ENCODE data around the gene CD84.

Gene CD84

GRCh38 chr1:160623227-160623633 lies 43.9 kb upstream of the CD84 start:
- Histone ChIP-seq H3K36me3 (ENCODE audit: control insufficient read depth in 1 of 2, insufficient read depth in 2 of 2, low read depth in 1 of 2, low read length in 2 of 2) (no peaks in the 10 kb centered on the region), H3K27me3 (ENCODE audit: control insufficient read depth in 1 of 2, insufficient read depth in 1 of 2, low read length in 2 of 2) (peaks cover 0 to 4% of the 10 kb centered on the region in 2 experiments), H3K9me3 (ENCODE audit: control insufficient read depth, low read length) (peaks cover 4% of the 10 kb centered on the region), H4K91ac (ENCODE audit: low read length) (no peak overlapping the region), H3K4ac (ENCODE audit: low read depth in 1 of 2, low read length in 2 of 2) (no peak overlapping the region), H3K23ac (ENCODE audit: low read length in 2 of 2) (no peak overlapping the region), H3K27ac (ENCODE audit: low read length, poor library complexity, severe bottlenecking) (no peak overlapping the region), H3K79me1 (replicated peaks; ENCODE audit: low read length, poor library complexity, severe bottlenecking) (no peaks in the 10 kb centered on the region), H2BK5ac (ENCODE audit: low read depth, low read length, poor library complexity, severe bottlenecking) (no peak overlapping the region), H2AFZ (ENCODE audit: low read depth, low read length) (no peak overlapping the region), H3K4me3 (ENCODE audit: insufficient read depth in 1 of 2, low read depth in 1 of 2, low read length in 2 of 2) (no peak overlapping the region), H2AK5ac (ENCODE audit: low read length, severe bottlenecking) (no peak overlapping the region), H2BK12ac (ENCODE audit: low read length in 2 of 2) (no peak overlapping the region), H2BK15ac (ENCODE audit: low read depth, poor library complexity, severe bottlenecking) (no peak overlapping the region), H4K8ac (ENCODE audit: low read length) (no peak overlapping the region), H3K4me2 (ENCODE audit: low read length, poor library complexity, severe bottlenecking) (no peak overlapping the region), H3K4me1 (ENCODE audit: control insufficient read depth, insufficient read depth, low read depth, low read length) (no peaks in the 10 kb centered on the region), H3K9ac (ENCODE audit: low read length) (no peak overlapping the region), H2BK120ac (ENCODE audit: low read depth, low read length) (no peak overlapping the region), H3K14ac (ENCODE audit: low read length in 2 of 2) (no peak overlapping the region), H3K18ac (ENCODE audit: low read depth in 1 of 2, low read length in 2 of 2) (no peak overlapping the region)
- WGBS, result 90% methylated on average over 1 of the region's 3 CpGs
- no peak for DNase-seq

- Histone ChIP-seq H2BK120ac (ENCODE audit: low read depth, low read length) (no peak overlapping the region), H2BK12ac (ENCODE audit: low read length in 2 of 2) (no peak overlapping the region)
- 84% methylated on average over 4 of the region's 5 CpGs for WGBS
These were observed 43.4 kb upstream of the CD84 start for GRCh38 chr1:160622501-160623226.

GRCh38 chr1:160621633-160622413 lies 42.5 kb upstream of the CD84 start:
- H4K8ac ChIP-seq (ENCODE audit: low read length), result no peak overlapping the region
- no peak overlapping the region for H3K14ac ChIP-seq (ENCODE audit: low read length in 2 of 2)
- H3K9ac ChIP-seq (ENCODE audit: low read length), result no peak overlapping the region
- no peaks in the 10 kb centered on the region for H3K36me3 ChIP-seq (ENCODE audit: control insufficient read depth in 1 of 2, insufficient read depth in 2 of 2, low read depth in 1 of 2, low read length in 2 of 2)
- DNase-seq, result no peak
- H2AK5ac ChIP-seq (ENCODE audit: low read length, severe bottlenecking), result no peak overlapping the region
- H3K4me1 ChIP-seq (ENCODE audit: control insufficient read depth, insufficient read depth, low read depth, low read length), result no peaks in the 10 kb centered on the region
- no peak overlapping the region for H2BK120ac ChIP-seq (ENCODE audit: low read depth, low read length)
- H3K79me1 ChIP-seq (replicated peaks; ENCODE audit: low read length, poor library complexity, severe bottlenecking), result no peaks in the 10 kb centered on the region
- H3K27me3 ChIP-seq (ENCODE audit: control insufficient read depth in 1 of 2, insufficient read depth in 1 of 2, low read length in 2 of 2), result peaks cover 0 to 4% of the 10 kb centered on the region in 2 experiments
- 85% methylated on average over 8 of the region's 8 CpGs for WGBS
- H4K91ac ChIP-seq (ENCODE audit: low read length), result no peak overlapping the region
- H3K23ac ChIP-seq (ENCODE audit: low read length in 2 of 2), result no peak overlapping the region
- no peak overlapping the region for H3K18ac ChIP-seq (ENCODE audit: low read depth in 1 of 2, low read length in 2 of 2)
- no peak overlapping the region for H3K27ac ChIP-seq (ENCODE audit: low read length, poor library complexity, severe bottlenecking)
- no peak overlapping the region for H3K4me2 ChIP-seq (ENCODE audit: low read length, poor library complexity, severe bottlenecking)
- H2BK15ac ChIP-seq (ENCODE audit: low read depth, poor library complexity, severe bottlenecking), result no peak overlapping the region
- H2BK5ac ChIP-seq (ENCODE audit: low read depth, low read length, poor library complexity, severe bottlenecking), result no peak overlapping the region
- H2BK12ac ChIP-seq (ENCODE audit: low read length in 2 of 2), result no peak overlapping the region
- peaks cover 4% of the 10 kb centered on the region for H3K9me3 ChIP-seq (ENCODE audit: control insufficient read depth, low read length)
- no peak overlapping the region for H3K4ac ChIP-seq (ENCODE audit: low read depth in 1 of 2, low read length in 2 of 2)
- H3K4me3 ChIP-seq (ENCODE audit: insufficient read depth in 1 of 2, low read depth in 1 of 2, low read length in 2 of 2), result no peak overlapping the region
- no peak overlapping the region for H2AFZ ChIP-seq (ENCODE audit: low read depth, low read length)

More at GRCh38 chr1:160622501-160623226, 43.4 kb upstream of the CD84 start:
- no peak overlapping the region for H4K91ac ChIP-seq (ENCODE audit: low read length)
- H4K8ac ChIP-seq (ENCODE audit: low read length), result no peak overlapping the region
- H3K27me3 ChIP-seq (ENCODE audit: control insufficient read depth in 1 of 2, insufficient read depth in 1 of 2, low read length in 2 of 2), result peaks cover 0 to 4% of the 10 kb centered on the region in 2 experiments
- no peak overlapping the region for H2BK5ac ChIP-seq (ENCODE audit: low read depth, low read length, poor library complexity, severe bottlenecking)
- H3K36me3 ChIP-seq (ENCODE audit: control insufficient read depth in 1 of 2, insufficient read depth in 2 of 2, low read depth in 1 of 2, low read length in 2 of 2), result no peaks in the 10 kb centered on the region
- H3K27ac ChIP-seq (ENCODE audit: low read length, poor library complexity, severe bottlenecking), result no peak overlapping the region
- no peak overlapping the region for H2AK5ac ChIP-seq (ENCODE audit: low read length, severe bottlenecking)
- H3K9me3 ChIP-seq (ENCODE audit: control insufficient read depth, low read length), result peaks cover 4% of the 10 kb centered on the region
- no peak overlapping the region for H3K23ac ChIP-seq (ENCODE audit: low read length in 2 of 2)
- H3K4me1 ChIP-seq (ENCODE audit: control insufficient read depth, insufficient read depth, low read depth, low read length), result no peaks in the 10 kb centered on the region
- H3K4me2 ChIP-seq (ENCODE audit: low read length, poor library complexity, severe bottlenecking), result no peak overlapping the region
- no peak for DNase-seq
- no peak overlapping the region for H3K14ac ChIP-seq (ENCODE audit: low read length in 2 of 2)
- no peak overlapping the region for H3K9ac ChIP-seq (ENCODE audit: low read length)
- H3K4me3 ChIP-seq (ENCODE audit: insufficient read depth in 1 of 2, low read depth in 1 of 2, low read length in 2 of 2), result no peak overlapping the region
- H2BK15ac ChIP-seq (ENCODE audit: low read depth, poor library complexity, severe bottlenecking), result no peak overlapping the region
- H2AFZ ChIP-seq (ENCODE audit: low read depth, low read length), result no peak overlapping the region
- no peak overlapping the region for H3K4ac ChIP-seq (ENCODE audit: low read depth in 1 of 2, low read length in 2 of 2)
- no peak overlapping the region for H3K18ac ChIP-seq (ENCODE audit: low read depth in 1 of 2, low read length in 2 of 2)
- H3K79me1 ChIP-seq (replicated peaks; ENCODE audit: low read length, poor library complexity, severe bottlenecking), result no peaks in the 10 kb centered on the region

GRCh38 chr1:160620942-160621632 lies 41.8 kb upstream of the CD84 start:
- H3K4me2 ChIP-seq (ENCODE audit: low read length, poor library complexity, severe bottlenecking), result no peak overlapping the region
- 92% methylated on average over 5 of the region's 5 CpGs for WGBS
- H2AFZ ChIP-seq (ENCODE audit: low read depth, low read length), result no peak overlapping the region
- H3K36me3 ChIP-seq (ENCODE audit: control insufficient read depth in 1 of 2, insufficient read depth in 2 of 2, low read depth in 1 of 2, low read length in 2 of 2), result no peaks in the 10 kb centered on the region
- H3K4me1 ChIP-seq (ENCODE audit: control insufficient read depth, insufficient read depth, low read depth, low read length), result no peaks in the 10 kb centered on the region
- H3K27ac ChIP-seq (ENCODE audit: low read length, poor library complexity, severe bottlenecking), result no peak overlapping the region
- H3K9ac ChIP-seq (ENCODE audit: low read length), result no peak overlapping the region
- H3K4me3 ChIP-seq (ENCODE audit: insufficient read depth in 1 of 2, low read depth in 1 of 2, low read length in 2 of 2), result no peak overlapping the region
- H2AK5ac ChIP-seq (ENCODE audit: low read length, severe bottlenecking), result no peak overlapping the region
- DNase-seq, result no peak
- no peak overlapping the region for H4K91ac ChIP-seq (ENCODE audit: low read length)
- H3K18ac ChIP-seq (ENCODE audit: low read depth in 1 of 2, low read length in 2 of 2), result no peak overlapping the region
- H3K9me3 ChIP-seq (ENCODE audit: control insufficient read depth, low read length), result peaks cover 4% of the 10 kb centered on the region
- H3K27me3 ChIP-seq (ENCODE audit: control insufficient read depth in 1 of 2, insufficient read depth in 1 of 2, low read length in 2 of 2), result no peaks in the 10 kb centered on the region
- H2BK5ac ChIP-seq (ENCODE audit: low read depth, low read length, poor library complexity, severe bottlenecking), result no peak overlapping the region
- H2BK12ac ChIP-seq (ENCODE audit: low read length in 2 of 2), result no peak overlapping the region
- no peaks in the 10 kb centered on the region for H3K79me1 ChIP-seq (replicated peaks; ENCODE audit: low read length, poor library complexity, severe bottlenecking)
- H2BK120ac ChIP-seq (ENCODE audit: low read depth, low read length), result no peak overlapping the region
- no peak overlapping the region for H3K23ac ChIP-seq (ENCODE audit: low read length in 2 of 2)
- H4K8ac ChIP-seq (ENCODE audit: low read length), result no peak overlapping the region
- H3K14ac ChIP-seq (ENCODE audit: low read length in 2 of 2), result no peak overlapping the region
- no peak overlapping the region for H2BK15ac ChIP-seq (ENCODE audit: low read depth, poor library complexity, severe bottlenecking)
- H3K4ac ChIP-seq (ENCODE audit: low read depth in 1 of 2, low read length in 2 of 2), result no peak overlapping the region
